Fibroblast of pulmonary artery (primary cell): Measurements from ENCODE around the gene SPDYE16.
A peak's percentile ranks its signal among the peaks of the same experiment; 100 is the strongest.
"Not testable (repeated sequence)": the region's sequence is repeated elsewhere in the genome, so short reads cannot be mapped to it uniquely, and the experiment has no call there.

ENCODE experiments used
- DNase-seq: peaks from one replicate; pipeline ENCODE4 v3.0.0-alpha.2; 2010; ENCODE audit warnings: low read depth
- H3K4me3 ChIP-seq: replicated peaks from 2 replicates; pipeline ENCODE4 v1.5.1; 2011; ENCODE audit warnings: low read depth, mild to moderate bottlenecking, control low read depth, low read length, moderate library complexity
- CTCF ChIP-seq: IDR thresholded peaks from 2 replicates; pipeline ENCODE4 v1.5.1; 2011; ENCODE audit warnings: mild to moderate bottlenecking, control low read depth, low read length, inconsistent platforms; ENCODE audit errors: missing control alignments

Gene SPDYE16

DNA sequence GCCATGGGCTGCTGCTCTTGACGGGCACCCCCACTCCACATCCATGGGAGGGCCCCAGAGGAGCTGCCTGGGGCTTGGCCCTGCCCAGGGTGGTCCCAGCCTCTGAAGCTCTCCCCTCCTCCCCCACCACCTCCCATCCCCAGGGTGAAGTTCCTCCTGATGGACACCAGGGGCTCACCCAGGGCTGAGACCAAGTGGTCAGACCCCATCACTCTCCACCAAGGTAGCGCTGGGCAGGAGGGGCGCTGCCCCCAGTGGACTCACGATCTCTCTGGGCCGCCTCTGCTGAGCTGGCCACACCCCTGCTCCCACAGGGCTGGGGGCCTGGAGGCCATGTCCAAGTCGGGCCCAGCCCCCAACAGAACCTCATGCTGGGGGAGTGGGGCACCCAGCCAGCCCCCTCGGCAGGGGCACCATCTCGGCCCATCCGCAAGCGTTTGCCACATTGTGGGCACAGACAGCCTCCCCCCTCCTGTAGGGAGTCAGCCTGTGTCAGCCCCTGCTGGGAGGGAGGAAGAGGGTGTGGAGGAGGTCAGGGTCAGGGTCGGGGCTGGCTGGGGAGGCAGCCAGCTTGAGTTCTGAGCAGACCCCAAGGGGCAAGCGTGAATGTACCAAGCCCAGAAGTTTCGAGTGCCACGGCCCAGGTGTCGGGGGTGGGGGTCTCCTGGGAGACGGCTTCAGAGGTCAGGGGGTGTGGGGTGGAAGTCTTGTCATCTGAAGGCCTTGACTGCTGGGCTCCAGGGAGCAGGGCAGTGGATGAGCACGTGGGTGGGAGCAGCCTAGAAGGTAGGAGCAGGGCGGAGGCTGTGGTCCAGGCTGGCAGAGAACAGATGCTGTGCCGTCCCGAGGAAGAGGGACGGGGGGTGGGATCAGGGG is 29.9 kb downstream of the SPDYE16 start:
- peak; percentile 11 for DNase-seq
- H3K4me3 ChIP-seq, result no peak overlapping the region
- TF ChIP-seq CTCF, result peak; percentile 39

- not testable (repeated sequence) for DNase-seq, H3K4me3 ChIP-seq
Measured at GRCh38 chr7:76511911-76512885, 30.9 kb downstream of the SPDYE16 start.

DNA sequence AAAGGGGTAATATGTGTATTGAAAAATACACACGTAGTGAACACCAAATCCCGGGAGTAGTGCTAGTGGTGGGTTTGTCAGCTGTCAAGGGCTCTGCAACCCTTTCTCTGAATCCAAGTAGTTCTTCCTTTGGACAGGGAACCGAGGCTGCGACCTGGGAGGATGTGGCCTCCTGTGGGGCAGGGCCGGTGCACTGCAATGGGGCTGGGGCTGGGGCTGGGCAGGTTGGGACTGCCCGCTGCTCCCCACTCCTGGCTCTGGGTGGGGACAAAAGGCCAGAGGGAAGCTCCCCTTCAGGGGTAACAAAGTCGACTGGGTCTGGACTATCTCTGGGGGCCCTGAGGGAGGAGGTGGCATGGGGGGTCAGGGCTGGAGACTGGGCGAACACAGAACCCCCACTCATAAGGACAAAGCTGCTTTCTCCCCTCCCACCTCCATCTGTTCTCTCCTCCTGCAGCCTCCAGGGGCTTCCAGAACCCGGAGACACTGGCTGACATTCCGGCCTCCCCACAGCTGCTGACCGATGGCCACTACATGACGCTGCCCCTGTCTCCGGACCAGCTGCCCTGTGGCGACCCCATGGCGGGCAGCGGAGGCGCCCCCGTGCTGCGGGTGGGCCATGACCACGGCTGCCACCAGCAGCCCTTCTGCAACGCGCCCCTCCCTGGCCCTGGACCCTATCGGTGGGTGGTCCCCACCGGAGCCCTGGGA is 31.7 kb downstream of the SPDYE16 start:
- not testable (repeated sequence) for DNase-seq, H3K4me3 ChIP-seq

DNA sequence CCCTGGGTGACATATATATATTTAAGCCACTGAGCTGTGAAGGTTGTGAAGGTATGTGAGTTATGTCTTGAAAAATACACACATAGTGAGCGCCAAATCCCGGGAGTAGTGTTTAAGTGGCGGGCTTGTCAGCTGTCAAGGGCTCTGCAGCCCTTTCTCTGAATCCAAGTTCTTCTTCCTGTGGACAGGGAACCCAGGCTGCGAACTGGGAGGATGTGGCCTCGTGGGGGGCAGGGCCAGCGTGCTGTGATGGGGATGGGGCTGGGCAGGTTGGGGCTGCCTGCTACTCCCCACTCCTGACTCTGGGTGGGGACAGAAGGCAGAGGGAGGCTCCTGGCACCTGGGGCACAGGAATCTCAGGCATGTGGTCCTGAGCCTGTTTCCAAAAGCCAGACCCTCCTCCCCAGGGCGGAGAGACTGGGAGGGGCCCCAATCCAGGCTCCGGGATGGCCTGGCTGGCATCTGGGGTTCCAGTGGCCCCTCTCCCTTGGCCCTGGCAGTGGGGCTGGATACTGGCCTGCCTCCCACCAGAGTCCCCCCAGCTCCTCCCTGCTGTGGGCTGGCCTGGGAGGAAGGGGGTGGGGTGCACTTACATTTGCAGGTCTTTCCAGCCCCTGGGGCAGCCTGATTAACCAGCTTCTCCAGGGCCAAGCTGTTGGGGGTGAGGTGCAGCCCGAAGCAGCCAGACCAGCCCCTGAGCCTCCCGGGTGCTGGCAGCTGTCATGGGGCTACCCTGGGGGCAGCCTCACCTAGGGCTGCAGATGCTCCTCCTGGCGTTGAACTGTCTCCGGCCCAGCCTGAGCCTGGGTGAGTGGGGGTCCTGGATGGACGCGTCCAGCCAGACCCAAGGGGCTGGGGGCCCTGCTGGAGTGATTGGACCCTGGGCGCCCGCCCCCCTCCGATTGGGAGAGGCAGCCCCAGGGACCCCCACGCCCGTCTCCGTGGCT is 32.9 kb downstream of the SPDYE16 start, which contains the start of gene UPK3B:
Gene UPK3B (plus strand): TSS at position 622 of the 947 bp plus-strand sequence. CDS start 101 bp downstream, at position 723.
- no peak within 1 kb of the TSS for H3K4me3 ChIP-seq
- no peak for TF ChIP-seq CTCF
- no peak for DNase-seq

DNA sequence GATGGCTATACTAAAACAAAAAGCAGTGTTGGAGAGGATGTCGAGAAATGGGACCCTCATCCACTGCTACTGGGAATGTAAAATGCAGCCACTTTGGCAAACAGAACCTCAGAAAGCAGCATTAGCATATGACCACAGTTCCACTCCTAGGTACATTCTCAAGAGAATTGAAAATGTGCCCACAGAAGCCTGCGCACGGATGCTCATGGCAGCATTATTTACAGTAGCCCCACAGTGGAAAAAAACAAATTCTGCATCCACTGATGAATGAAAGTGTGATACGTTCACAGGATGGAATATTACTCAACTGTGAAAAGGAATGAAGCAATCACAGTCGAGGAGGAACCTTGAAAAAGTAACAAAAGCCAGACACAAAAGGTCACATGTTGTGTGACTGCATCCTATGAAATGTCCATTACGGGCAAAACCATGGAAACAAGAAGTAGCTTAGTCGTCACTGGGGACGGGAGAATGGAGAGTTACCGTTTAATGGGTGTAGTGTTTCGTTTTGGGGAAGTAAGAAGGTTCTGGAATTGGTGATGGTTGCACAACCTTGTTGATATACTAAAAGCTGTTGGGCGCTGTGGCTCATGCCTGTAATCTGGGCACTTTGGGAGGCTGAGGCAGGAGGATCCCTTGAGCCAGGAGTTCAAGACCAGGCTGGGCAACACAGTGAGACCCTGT is 35.2 kb downstream of the SPDYE16 start:
- TF ChIP-seq CTCF, result no peak
- H3K4me3 ChIP-seq, result no peak overlapping the region
- DNase-seq, result peak; percentile 24

- not testable (repeated sequence) for H3K4me3 ChIP-seq, DNase-seq
Measured at GRCh38 chr7:76506643-76507042, 36.5 kb downstream of the SPDYE16 start.

DNA sequence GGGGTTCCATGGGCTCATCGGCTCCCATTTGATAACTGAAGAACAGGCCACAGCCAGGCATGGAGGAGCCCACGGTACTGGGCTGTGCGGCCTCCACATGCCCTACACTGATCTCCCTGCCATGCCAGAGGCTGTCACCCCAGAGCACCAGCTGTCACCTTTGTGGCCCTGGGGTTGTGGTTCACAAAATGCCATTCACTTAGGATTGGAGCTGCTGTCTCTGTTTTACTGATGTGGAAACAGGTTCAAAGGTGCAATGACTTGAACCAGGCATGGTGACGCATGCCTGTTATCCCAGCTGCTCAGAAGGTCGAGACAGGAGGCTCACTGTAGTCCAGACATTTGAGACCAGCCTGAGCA is 37.0 kb downstream of the SPDYE16 start:
- TF ChIP-seq CTCF, result no peak
- DNase-seq, result no peak
- H3K4me3 ChIP-seq, result no peak overlapping the region
